GM19468 (cell line): ENCODE results near the gene PIK3R1.

Experiments used
- ATAC-seq: cut with Tn5 transposase; IDR thresholded peaks from one replicate; pipeline ENCODE4 v1.9.1; 2021; ENCODE audit warnings: mild to moderate bottlenecking, moderate library complexity, moderate number of reproducible peaks; ENCODE audit not compliant: unreplicated experiment; ENCODE audit errors: extremely low read depth

Gene PIK3R1

GRCh38 chr5:68316469-68316868 lies 100.9 kb downstream of the PIK3R1 start:
- no peak for ATAC-seq

- no peak for ATAC-seq
Measured at GRCh38 chr5:68317646-68318045, 102.1 kb downstream of the PIK3R1 start.

GRCh38 chr5:68318955-68319705 lies 103.6 kb downstream of the PIK3R1 start:
- ATAC-seq, result no peak

GRCh38 chr5:68319706-68320412 lies 104.3 kb downstream of the PIK3R1 start:
- no peak for ATAC-seq

- no peak for ATAC-seq
Measured at GRCh38 chr5:68320413-68320986, 104.9 kb downstream of the PIK3R1 start.

GRCh38 chr5:68325065-68325580 lies 109.6 kb downstream of the PIK3R1 start:
- no peak for ATAC-seq

- ATAC-seq, result no peak
Measured at GRCh38 chr5:68329554-68330255, 114.1 kb downstream of the PIK3R1 start.

GRCh38 chr5:68330574-68330973 lies 115.0 kb downstream of the PIK3R1 start:
- ATAC-seq, result no peak

- no peak for ATAC-seq
Measured at GRCh38 chr5:68331192-68332079, 115.9 kb downstream of the PIK3R1 start.

- ATAC-seq, result no peak
Measured at GRCh38 chr5:68332080-68332451, 116.5 kb downstream of the PIK3R1 start.

GRCh38 chr5:68332556-68332955 lies 117.0 kb downstream of the PIK3R1 start:
- no peak for ATAC-seq

- ATAC-seq, result no peak
Measured at GRCh38 chr5:68333649-68334552, 118.3 kb downstream of the PIK3R1 start.

- no peak for ATAC-seq
Measured at GRCh38 chr5:68334553-68334886, 119.0 kb downstream of the PIK3R1 start.

- ATAC-seq, result no peak
Measured at GRCh38 chr5:68335075-68335474, 119.5 kb downstream of the PIK3R1 start.

GRCh38 chr5:68336200-68336599 lies 120.6 kb downstream of the PIK3R1 start:
- ATAC-seq, result no peak

- no peak for ATAC-seq
Measured at GRCh38 chr5:68337235-68337634, 121.7 kb downstream of the PIK3R1 start.

GRCh38 chr5:68339921-68340321 lies 124.4 kb downstream of the PIK3R1 start:
- ATAC-seq, result no peak

GRCh38 chr5:68341006-68341405 lies 125.5 kb downstream of the PIK3R1 start:
- ATAC-seq, result no peak

- ATAC-seq, result no peak
Measured at GRCh38 chr5:68342693-68343092, 127.1 kb downstream of the PIK3R1 start.
